ENCODE data around the gene PSMA5. TPM values are rescaled to one million over a fixed set of nuclear protein-coding genes. Genes with fewer than 3 reads are reported as not detected.

Gene PSMA5
- total and polyA plus RNA-seq, 2 of the 4 experiments (the other 2 are of a cell fraction): 75.5 to 107 TPM

DNA sequence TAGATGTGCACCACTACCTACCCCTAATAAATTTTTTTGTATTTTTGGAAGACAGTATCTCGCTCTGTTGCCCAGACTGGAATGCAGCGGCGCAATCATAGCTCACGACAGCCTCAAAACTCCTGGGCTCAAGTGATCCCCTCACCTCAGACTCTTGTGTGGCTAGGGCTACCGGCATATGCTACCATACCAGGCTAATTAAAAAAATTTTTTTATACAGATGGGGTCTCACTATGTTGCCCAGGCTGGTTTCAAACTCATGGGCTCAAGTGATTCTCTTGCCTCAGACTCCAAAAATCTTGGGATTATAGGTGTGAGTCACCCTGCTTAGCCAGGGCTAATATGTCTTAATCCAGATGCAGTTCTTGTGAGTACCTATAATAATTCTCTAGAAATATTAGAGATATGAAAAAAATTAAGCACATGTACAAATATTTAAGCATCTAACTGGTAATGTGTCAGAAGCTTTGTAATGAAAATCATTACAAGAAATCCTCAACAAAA is 38.0 kb downstream of the PSMA5 start:
- in situ Hi-C loops (cut with MboI; ENCODE audit: low sequenced_read_pairs) (no loop called here), intact Hi-C loops (cut with micrococcal nuclease) (no loop called here), dilution Hi-C loops (cut with HindIII; ENCODE audit: low sequenced_read_pairs, unreplicated experiment) (no loop called here)
- no peak overlapping the region for H3K4me3 ChIP-seq (ENCODE audit: insufficient read depth, low read depth, low read length)
- no peak overlapping the region for H4K5ac ChIP-seq (ENCODE audit: low read depth, low read length)
- TF ChIP-seq RAD21 (IDR thresholded peaks at IDR 0.05; ENCODE audit: low read length) (no peak), POLR2A (IDR thresholded peaks at IDR 0.05; ENCODE audit: low read depth, low read length) (no peak), SMC3 (IDR thresholded peaks at IDR 0.05; ENCODE audit: low read depth, low read length) (no peak), MXI1 (IDR thresholded peaks at IDR 0.05; ENCODE audit: borderline replicate concordance, low read depth, low read length) (no peak), RCOR1 (IDR thresholded peaks at IDR 0.05; ENCODE audit: insufficient replicate concordance, low read length) (no peak), CHD1 (IDR thresholded peaks at IDR 0.05; ENCODE audit: low read depth, low read length) (no peak), FOS (IDR thresholded peaks at IDR 0.05; ENCODE audit: low read depth, low read length) (no peak), MAZ (IDR thresholded peaks at IDR 0.05; ENCODE audit: borderline replicate concordance, low read depth, low read length) (no peak), NFE2L2 (IDR thresholded peaks at IDR 0.05; ENCODE audit: low read depth, low read length) (no peak), RFX5 (IDR thresholded peaks at IDR 0.05; ENCODE audit: low read depth, low read length) (no peak)
- TF ChIP-seq, protein P1, sequence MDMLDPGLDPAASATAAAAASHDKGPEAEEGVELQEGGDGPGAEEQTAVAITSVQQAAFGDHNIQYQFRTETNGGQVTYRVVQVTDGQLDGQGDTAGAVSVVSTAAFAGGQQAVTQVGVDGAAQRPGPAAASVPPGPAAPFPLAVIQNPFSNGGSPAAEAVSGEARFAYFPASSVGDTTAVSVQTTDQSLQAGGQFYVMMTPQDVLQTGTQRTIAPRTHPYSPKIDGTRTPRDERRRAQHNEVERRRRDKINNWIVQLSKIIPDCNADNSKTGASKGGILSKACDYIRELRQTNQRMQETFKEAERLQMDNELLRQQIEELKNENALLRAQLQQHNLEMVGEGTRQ (IDR thresholded peaks at IDR 0.05; ENCODE audit: low read depth, low read length): no peak
- TF ChIP-seq, protein P2, sequence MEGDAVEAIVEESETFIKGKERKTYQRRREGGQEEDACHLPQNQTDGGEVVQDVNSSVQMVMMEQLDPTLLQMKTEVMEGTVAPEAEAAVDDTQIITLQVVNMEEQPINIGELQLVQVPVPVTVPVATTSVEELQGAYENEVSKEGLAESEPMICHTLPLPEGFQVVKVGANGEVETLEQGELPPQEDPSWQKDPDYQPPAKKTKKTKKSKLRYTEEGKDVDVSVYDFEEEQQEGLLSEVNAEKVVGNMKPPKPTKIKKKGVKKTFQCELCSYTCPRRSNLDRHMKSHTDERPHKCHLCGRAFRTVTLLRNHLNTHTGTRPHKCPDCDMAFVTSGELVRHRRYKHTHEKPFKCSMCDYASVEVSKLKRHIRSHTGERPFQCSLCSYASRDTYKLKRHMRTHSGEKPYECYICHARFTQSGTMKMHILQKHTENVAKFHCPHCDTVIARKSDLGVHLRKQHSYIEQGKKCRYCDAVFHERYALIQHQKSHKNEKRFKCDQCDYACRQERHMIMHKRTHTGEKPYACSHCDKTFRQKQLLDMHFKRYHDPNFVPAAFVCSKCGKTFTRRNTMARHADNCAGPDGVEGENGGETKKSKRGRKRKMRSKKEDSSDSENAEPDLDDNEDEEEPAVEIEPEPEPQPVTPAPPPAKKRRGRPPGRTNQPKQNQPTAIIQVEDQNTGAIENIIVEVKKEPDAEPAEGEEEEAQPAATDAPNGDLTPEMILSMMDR (conservative IDR thresholded peaks at IDR 0.05; ENCODE audit: low read depth, low read length): no peak
- H3K4me1 ChIP-seq (ENCODE audit: control insufficient read depth, insufficient read depth, low read length): peaks cover 20% of the 10 kb centered on the region
- no peak overlapping the region for H3K9ac ChIP-seq (ENCODE audit: low read depth, low read length)
- BruUV-seq (replicated peaks): no TSS peak
- no peaks in the 10 kb centered on the region for H3K27me3 ChIP-seq (ENCODE audit: control insufficient read depth, insufficient read depth, low read length)
- CTCF ChIA-PET: interaction anchor here (0.7 to 1.5 kb wide), 3 partner anchors 9 to 145 kb away, joined by 3 to 7 read pairs (median 3); no protein-coding TSS in a partner anchor
- H3K23ac ChIP-seq (ENCODE audit: low read depth, low read length): no peak overlapping the region
- H4K91ac ChIP-seq (ENCODE audit: insufficient read depth, low read depth, low read length): no peak overlapping the region
- H3K4ac ChIP-seq (ENCODE audit: low read depth, low read length): no peak overlapping the region
- no CpG with 5 or more reads among the region's 5 CpGs for WGBS, 2 experiments (ENCODE audit: extremely low coverage in 2 of 2, insufficient read length in 1 of 2)
- POLR2A ChIA-PET (ENCODE audit: unreplicated experiment): no interaction called here
- no peak overlapping the region for H2BK120ac ChIP-seq (ENCODE audit: low read depth, low read length)
- no peak overlapping the region for H3K18ac ChIP-seq (ENCODE audit: low read depth, low read length)
- H3K36me3 ChIP-seq (ENCODE audit: control insufficient read depth, insufficient read depth, low read length): no peaks in the 10 kb centered on the region
- no peak overlapping the region for H3K27ac ChIP-seq (ENCODE audit: insufficient read depth, low read length)
- no peak for DNase-seq
- no peak overlapping the region for H2AK5ac ChIP-seq (ENCODE audit: low read depth, low read length)
- H3K9me1 ChIP-seq (ENCODE audit: insufficient read depth, low read length): peaks cover 12% of the 10 kb centered on the region
- no peak overlapping the region for H2AFZ ChIP-seq (replicated peaks; ENCODE audit: low read length, poor library complexity)
- no peak overlapping the region for H2BK5ac ChIP-seq (ENCODE audit: low read depth, low read length, poor library complexity, severe bottlenecking)
- H4K20me1 ChIP-seq (ENCODE audit: insufficient read depth, low read length): peaks cover 4% of the 10 kb centered on the region; the same call in 1 of the 2 replicates
- no peak overlapping the region for H2BK15ac ChIP-seq (ENCODE audit: low read depth, low read length)
- no peak overlapping the region for H2BK20ac ChIP-seq (ENCODE audit: low read depth, low read length)
- H3K79me1 ChIP-seq (ENCODE audit: low read depth in 1 of 2, low read length in 2 of 2): peaks cover 18 to 76% of the 10 kb centered on the region in 2 experiments
- H3K14ac ChIP-seq (replicated peaks; ENCODE audit: low read depth, low read length): no peak overlapping the region
- no peak overlapping the region for H3K56ac ChIP-seq (ENCODE audit: extremely low read depth, insufficient read depth, low read length)
- H4K8ac ChIP-seq (ENCODE audit: low read depth in 2 of 2, low read length in 2 of 2): no peak overlapping the region
- H2AK9ac ChIP-seq (replicated peaks; ENCODE audit: low read depth, low read length, poor library complexity): no peak overlapping the region
- peaks cover 2% of the 10 kb centered on the region; the same call in 1 of the 2 replicates for H3K9me3 ChIP-seq (ENCODE audit: control insufficient read depth, insufficient read depth, low read length)
- H3K4me2 ChIP-seq (ENCODE audit: low read depth, low read length): no peak overlapping the region
- no peak for ATAC-seq (ENCODE audit: low read depth)
